ENCODE results near the gene DNALI1.
"Not testable (repeated sequence)": the region's sequence is repeated elsewhere in the genome, so short reads cannot be mapped to it uniquely, and the experiment has no call there.

The DNALI1 gene

DNA sequence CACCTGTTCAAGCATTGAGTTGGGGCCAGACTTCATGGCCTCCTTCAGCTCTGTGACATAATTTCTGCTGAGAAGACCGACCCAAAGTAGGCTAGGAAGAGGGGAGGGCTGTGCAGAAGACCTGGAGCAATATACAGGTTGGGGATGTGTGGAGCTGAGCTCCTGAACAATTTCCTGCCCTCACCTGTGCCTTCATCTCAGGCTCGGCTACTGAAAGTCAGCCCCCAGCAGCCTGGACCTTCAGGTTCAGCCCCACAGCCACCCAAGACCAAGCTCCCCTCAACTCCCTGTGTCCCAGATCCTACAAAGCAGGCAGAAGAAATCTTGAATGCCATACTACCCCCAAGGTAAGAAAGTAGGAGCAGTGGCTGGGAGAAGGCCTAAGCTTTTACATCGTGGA is 662 bp downstream of the DNALI1 start:
- DNase-seq, result no peak

GRCh38 chr1:37558411-37558810 is 1.7 kb downstream of the DNALI1 start:
- DNase-seq, result no peak

GRCh38 chr1:37559080-37559479 is 2.3 kb downstream of the DNALI1 start:
- DNase-seq, result no peak

DNA sequence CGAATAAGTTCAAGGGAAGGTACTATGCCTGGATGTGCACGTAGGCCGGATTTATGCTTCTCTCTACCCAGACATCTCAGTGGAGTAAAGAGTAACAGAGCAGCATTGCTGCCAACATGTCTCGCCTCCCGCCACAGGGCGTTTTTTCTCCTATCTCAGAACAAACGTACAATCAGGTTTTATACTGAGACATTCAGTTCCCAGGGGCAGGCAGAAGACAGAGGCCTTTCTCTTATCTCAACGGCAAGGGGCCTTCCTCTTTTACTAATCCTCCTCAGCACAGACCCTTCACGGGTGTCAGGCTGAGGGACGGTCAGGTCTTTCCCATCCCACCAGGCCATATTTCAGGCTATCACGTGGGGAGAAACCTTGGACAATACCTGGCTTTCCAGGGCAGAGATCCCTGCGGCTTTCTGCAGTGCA is 3.2 kb downstream of the DNALI1 start:
- DNase-seq, result not testable (repeated sequence)

DNA sequence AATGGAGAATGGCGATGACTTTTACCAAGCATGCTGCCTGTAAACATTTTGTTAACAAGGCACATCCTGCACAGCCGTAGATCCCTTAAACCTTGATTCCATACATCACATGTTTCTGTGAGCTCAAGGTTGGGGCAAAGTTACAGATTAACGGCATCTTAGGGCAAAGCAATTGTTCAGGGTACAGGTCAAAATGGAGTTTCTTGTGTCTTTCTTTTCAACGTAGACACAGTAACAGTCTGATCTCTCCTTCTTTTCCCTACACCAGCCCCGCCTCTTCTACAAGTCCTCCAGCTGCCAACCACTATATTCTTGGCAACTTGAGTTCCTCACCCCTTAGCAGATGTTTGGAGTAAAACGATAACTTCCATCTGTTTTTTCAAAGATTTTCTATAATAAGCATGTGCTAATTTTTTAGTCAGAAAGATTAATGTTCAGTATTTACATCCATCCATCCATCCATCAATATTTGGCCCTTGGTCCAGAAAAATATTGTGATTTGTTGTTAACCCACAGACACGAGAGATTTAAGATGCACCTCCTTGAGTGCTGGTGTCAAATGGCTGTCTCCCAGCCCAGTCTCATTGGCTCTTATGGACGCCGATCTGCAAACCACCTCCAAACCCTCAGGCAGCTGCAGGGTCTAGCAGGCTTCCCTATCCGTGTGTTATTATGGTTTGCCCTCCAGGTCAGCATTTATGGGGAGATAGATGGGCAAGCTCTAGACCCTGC is 3.8 kb downstream of the DNALI1 start:
- DNase-seq, result no peak

- DNase-seq, result peak in 3 of 5 donors; percentile 13 to 33 (median 19)
Measured at GRCh38 chr1:37561133-37562132, 4.7 kb downstream of the DNALI1 start.

DNA sequence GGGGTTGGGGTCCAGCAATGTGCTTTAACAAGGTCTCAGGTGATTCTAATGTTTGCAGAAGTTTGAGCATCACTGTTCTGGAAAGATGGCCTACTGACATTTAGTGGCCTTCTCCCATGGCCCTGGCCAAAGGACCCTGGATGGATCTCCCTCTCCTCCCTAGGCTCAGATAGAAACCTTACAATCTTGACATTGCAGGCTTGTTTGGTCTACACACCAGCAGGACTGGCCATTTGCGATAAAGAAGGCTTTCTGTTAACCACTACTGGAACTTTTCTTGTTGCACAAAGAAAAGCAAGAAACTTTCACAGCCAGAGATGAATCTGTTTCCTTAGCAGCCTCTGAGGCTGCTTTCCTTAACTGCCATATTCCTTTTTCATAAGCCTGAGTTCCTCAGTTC is 6.2 kb downstream of the DNALI1 start:
- no peak for DNase-seq

GRCh38 chr1:37564892-37565291 is 8.2 kb downstream of the DNALI1 start:
- no peak for DNase-seq

GRCh38 chr1:37567023-37567422 is 10.3 kb downstream of the DNALI1 start:
- DNase-seq, result no peak

DNA sequence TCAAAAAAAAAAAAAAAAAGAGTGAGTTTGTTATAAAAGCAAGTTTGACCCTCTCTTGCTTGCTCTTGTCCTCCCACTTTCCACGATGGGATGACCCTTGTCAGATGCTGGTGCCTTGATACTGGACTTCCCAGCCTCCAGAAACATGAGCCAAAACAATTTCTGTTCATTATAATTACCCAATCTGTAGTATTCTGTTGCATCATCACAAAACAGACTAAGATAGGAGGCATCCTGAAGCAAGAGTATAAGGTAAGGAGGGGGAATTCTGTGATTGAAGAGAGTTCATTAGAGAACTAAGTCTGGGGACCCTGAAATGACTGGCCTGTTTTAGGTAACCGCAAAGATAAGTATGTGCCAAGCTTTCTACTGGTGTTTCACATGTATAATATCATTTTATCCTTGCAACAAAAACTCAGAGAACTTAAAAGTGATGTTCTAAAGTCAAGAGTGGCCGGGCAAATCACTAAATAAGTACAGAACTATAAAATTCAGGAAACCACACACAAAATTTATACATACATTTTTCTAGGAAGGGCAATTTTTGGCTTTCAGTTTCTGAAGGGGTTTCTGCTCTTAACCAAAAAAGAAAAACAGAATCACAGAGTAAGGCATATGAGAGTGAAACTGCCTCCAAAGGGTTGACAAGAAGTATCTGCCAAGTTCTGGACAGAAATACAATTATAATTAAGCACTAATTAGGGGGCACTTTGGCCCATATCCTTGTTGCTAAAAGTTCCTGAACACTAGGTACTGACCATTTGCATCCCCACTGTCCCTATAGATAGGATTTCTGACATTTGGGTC is 14.0 kb downstream of the DNALI1 start:
- peak in 1 of 5 donors; percentile 57 for DNase-seq

GRCh38 chr1:37574834-37575480 is 18.2 kb downstream of the DNALI1 start:
- peak in 1 of 5 donors; percentile 74 for DNase-seq

DNA sequence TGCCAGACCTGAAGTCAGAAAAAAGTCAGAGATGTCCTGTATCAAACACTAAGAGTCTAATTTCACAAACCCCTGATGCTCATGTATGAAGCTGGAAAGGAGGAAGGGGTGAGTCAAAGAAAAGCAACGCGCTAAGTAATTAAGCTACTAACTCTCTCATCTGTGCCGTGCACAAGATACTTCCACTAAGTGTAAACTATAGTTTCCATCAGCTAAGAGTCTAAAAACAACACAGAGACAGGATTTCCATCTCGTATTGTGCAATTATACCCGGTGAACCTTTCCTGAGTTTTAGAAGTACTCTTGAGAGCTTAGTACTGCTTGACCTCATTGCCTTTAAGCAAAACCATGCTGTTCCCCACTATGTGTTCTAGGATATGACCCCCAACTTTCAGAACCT is 19.0 kb downstream of the DNALI1 start:
- peak in 1 of 5 donors; percentile 35 for DNase-seq

GRCh38 chr1:37584544-37584943 is 27.8 kb downstream of the DNALI1 start:
- DNase-seq, result not testable (repeated sequence)

DNA sequence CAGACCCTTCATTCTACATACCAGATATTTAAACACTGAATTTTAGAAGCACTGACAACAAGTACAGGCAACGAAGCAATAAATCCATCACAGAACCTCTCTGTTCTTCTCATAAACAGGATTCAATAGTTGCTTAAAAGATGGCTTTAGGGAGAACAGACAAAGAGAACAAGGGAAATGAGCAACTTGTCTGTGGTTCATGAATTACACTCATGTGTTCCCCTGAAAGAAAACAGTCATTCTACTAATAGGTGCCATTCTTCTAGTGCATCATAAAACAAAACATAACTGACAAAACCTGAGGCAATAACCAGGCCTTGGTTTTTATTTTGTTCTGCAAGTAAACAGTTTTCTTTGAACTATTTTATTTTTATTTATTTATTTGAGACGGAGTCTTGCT is 32.2 kb downstream of the DNALI1 start:
- DNase-seq, result no peak

DNA sequence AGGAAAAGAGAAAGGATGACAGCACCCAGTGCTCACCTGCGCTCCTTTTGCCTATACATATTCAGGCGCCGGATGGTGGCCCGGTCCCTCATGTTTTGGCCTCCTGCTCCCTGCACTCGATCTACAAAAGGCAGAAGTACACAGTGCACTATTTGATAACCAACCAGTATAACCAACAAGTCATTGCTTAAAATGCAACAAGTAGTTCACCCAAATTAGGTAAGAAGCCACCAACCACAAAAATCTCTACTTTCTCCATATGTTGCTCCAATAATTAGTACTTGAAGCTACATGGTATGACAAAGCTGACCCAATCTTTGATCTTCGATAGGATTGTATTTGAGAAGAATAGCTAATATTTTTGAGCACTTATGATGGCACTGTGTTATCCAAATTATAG is 37.0 kb downstream of the DNALI1 start:
- DNase-seq, result no peak

DNA sequence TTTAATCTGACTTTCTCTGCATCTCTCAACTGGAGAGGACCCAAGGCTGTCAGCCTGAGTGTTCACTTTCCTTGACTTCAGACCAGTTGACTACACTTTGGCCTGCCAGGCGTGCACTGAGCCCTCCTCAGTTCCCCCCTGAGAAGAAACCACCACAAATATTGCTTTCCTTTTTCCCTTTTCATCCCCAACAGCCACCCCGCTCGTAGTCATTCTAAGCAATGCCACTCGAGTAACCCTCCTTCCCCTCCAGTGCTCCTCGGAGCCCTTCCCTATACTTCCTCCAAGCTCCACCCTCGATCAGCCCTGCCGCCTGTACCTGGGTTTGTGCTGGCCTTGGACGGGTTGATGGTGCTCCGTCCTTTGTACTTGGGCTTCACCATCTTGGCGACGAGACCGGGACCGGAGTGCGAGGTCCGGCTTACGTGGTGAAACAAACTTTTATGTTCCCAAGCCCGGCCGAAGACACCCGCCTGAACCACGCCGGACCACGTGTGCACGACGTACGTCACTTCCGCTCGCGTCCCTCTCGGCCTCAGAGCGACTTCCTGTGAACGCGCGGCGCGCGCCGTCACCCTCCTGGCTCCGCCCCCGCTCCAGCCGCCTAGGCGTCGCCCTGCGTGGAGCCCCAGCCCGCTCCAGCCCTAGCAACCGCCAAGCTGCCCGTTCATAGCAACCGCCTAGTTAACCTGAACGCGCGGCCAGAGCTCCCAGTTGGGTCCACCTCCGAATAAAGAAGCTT is 38.9 kb downstream of the DNALI1 start, which contains the start of gene GNL2:
TSS of gene GNL2 (minus strand) at position 498 of the 742 bp plus-strand sequence. CDS start at position 383, 115 bp downstream.
- peak; percentile 92 to 97 (median 95) for DNase-seq

DNA sequence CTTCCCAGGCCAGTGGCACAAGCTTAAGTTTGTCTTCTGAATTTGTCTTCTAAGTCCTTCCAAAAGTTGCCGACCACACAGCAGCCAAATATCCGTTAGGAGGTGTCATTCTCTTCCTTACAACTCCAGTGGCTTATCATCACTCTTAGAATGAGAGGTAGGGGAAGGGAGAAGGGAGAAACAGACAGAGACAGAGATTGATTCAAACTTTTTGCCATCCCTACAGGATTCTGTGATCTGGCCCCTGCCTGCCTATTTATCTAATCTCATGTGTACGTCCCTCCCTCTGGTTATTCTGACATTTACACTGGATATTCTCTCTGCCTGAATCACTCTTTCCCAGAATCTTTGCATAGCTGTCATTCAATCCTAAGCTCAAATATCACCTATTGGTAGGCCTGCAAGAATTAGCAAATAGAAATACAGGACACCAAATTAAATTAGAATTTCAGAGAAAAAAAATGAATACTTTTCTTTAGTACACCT is 39.5 kb downstream of the DNALI1 start:
- no peak for DNase-seq

- no peak for DNase-seq
Measured at GRCh38 chr1:37599940-37600339, 43.2 kb downstream of the DNALI1 start.

GRCh38 chr1:37601441-37601840 is 44.7 kb downstream of the DNALI1 start:
- DNase-seq, result no peak

DNA sequence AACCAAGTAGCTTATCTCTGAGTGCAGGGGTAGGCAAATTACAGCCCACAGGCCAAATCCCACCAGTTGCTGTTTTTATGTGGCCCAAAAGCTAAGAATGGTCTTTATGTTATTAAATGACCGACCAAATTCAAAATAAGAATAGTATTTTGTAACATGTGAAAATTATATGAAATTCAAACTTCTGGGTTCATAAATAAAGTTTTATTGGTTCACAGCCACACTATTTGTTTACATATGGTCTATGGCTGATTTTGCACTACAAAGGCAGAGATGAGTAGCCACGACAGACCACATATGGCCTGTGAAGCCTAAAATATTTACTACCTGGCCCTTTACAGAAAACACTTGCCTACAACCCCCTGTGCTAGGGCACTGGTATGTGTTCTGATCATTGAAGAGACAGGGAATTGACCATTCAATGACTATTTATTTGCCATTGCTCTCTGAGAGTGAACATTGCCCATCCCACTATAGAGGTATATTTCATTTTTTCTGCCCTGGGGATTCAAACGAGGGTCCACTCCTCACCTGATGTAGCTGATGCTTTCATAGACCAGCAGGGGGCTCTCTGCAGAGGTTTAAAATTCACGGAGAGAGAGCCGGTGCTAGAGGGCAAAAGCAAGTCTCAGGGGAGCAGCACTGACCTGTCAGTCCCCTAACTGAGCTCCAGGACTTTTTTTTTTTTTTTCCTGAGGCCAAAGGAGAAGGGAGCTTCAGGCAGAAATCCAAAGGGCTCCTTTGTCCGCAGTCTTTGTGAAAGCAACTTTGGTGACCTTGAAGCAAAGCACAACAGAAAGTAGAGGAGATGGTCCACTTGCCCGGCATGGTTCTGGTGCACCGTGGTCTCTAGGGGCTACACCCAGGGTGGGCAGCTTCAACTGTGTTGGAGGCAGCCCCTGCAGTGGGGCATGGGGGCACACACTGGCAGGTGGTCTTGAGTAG is 46.3 kb downstream of the DNALI1 start:
- DNase-seq, result peak in 4 of 5 donors; percentile 5 to 40 (median 32)
